Heart left ventricle (tissue), 16 donors: ENCODE data around the gene TAOK3. TPM values are rescaled to one million over a fixed set of nuclear protein-coding genes. Genes with fewer than 3 reads are reported as not detected.
A peak's percentile ranks its signal among the peaks of the same experiment; 100 is the strongest.

ENCODE experiments used
- ATAC-seq, 4 donors: fragments of 200-7000 bp; cut with Tn5 transposase; one replicate each; pipeline ENCODE4 v1.9.1; 2020 to 2022; ENCODE audit warnings: moderate library complexity in 4 of 4, mild to moderate bottlenecking in 3 of 4, moderate number of reproducible peaks in 1 of 4
- DNase-seq, 5 donors: peaks; one replicate each; pipeline ENCODE4 v3.0.0-alpha.2; 2020
- H3K27ac ChIP-seq, 12 donors: fragments of 200-600 bp; sonication (generic) in 4 of 12; one replicate each; pipeline versions ENCODE4 v1.5.0 to v1.8.0; 2016 to 2022; ENCODE audit warnings: mild to moderate bottlenecking in 2 of 12
- H3K27me3 ChIP-seq, 9 donors: fragments of 200-600 bp; sonication (generic) in 2 of 9; one replicate each; pipeline versions ENCODE4 v1.5.1 to v1.8.0; 2016 to 2022; ENCODE audit warnings: mild to moderate bottlenecking in 3 of 9
- H3K36me3 ChIP-seq, 9 donors: fragments of 200-600 bp; sonication (generic) in 2 of 9; one replicate each; pipeline versions ENCODE4 v1.5.0 to v1.8.0; 2018 to 2022; ENCODE audit warnings: mild to moderate bottlenecking in 2 of 9
- H3K4me1 ChIP-seq, 12 donors: fragments of 200-600 bp; sonication (generic) in 4 of 12; one replicate each; pipeline versions ENCODE4 v1.5.0 to v1.8.0; 2016 to 2022; ENCODE audit warnings: mild to moderate bottlenecking in 3 of 12
- H3K4me3 ChIP-seq, 12 donors: fragments of 200-600 bp; sonication (generic) in 4 of 12; one replicate each; pipeline versions ENCODE4 v1.5.0 to v1.8.0; 2017 to 2022; ENCODE audit warnings: mild to moderate bottlenecking in 9 of 12, moderate library complexity in 4 of 12
- H3K9me3 ChIP-seq, 12 donors: fragments of 200-600 bp; sonication (generic) in 4 of 12; one replicate each; pipeline versions ENCODE4 v1.5.0 to v1.8.0; 2016 to 2022; ENCODE audit warnings: mild to moderate bottlenecking in 1 of 12
- CTCF ChIP-seq, 12 donors: fragments of 200-600 bp; sonication (generic) in 4 of 12; IDR thresholded peaks; one replicate each; pipeline versions ENCODE4 v1.5.0 to v1.8.0; 2018 to 2022; ENCODE audit warnings: antibody characterized with exemption in 12 of 12, mild to moderate bottlenecking in 5 of 12
- POLR2A ChIP-seq, 2 donors: fragments of 450-650 bp; IDR thresholded peaks; one replicate each; pipeline ENCODE4 v1.6.1; 2017; ENCODE audit warnings: antibody characterized with exemption in 2 of 2, mild to moderate bottlenecking in 2 of 2, moderate library complexity in 2 of 2
- WGBS, 4 donors: extraction: QIAGEN DNeasy Blood & Tissue Kit in 2 of 4; methylation state at CpG; one replicate each; pipeline versions ENCODE4 v1.1.5 to v1.1.7; 2013 to 2018; 5-methylcytosine and 5-hydroxymethylcytosine counted together
- intact Hi-C, 10 donors: fragments of 100-400 bp; cut with DNase I; formaldehyde crosslinking; loops; one replicate each; pipeline versions ENCODE4 v1.11.1 to v1.14.2; 2022
- polyA plus RNA-seq, 2 donors: library from polyadenylated mRNA; stranded (reverse); fragments of 200-250 nt; gene quantifications; one replicate each; pipeline ENCODE4 v1.2.3, GENCODE V29; 2013
- total RNA-seq, 9 donors: library from RNA; depleted of rRNA in 2 of 9; stranded (reverse); fragments of >200 nt in 2 of 9; fragmentation: NEBNext Ultra II Directional in 3 of 9; extraction: Animal tissue kit (Norgen Biotek cat#: 25700) in 3 of 9; gene quantifications; one replicate each; pipeline versions ENCODE4 v1.1.0 to v1.2.4, GENCODE V29; 2016 to 2023
- donor health status: ischemic (EF 13 %, LVEDD 7.1; RV severe dilation, severe dysfunction).
- donor health status: healthy with polysubstance abuse.
- donor health status: DM: no; HTN: yes; CAD: no.
- donor health status: DM: no; HTN: no; CAD: no.
- donor health status: ischemic (EF 25% LVEDD 6.9; RV normal size, moderate dysfunction).
- donor health status: ischemic (EF 25% LVEDD 5.7; RV mildly dilated, moderate dysfunction).
- donor health status: healthy.
- donor health status: DM: yes; HTN: yes; CAD: no.
- donor health status: ischemic (EF 35%, LVEDD 5.7; RV mildly dilated, moderate dysfunction).
- donor health status: nonischemic (EF 11% LVEDD 7.7; RV severe dilation, severe dysfunction).
- donor health status: DM: yes; HTN: yes; CAD: no.
- donor health status: PGD.
- donor health status: ischemic (EF 29% LVEDD 5.4; RV normal size, mild dysfunction).
- donor health status: nonischemic (EF 23%, LVEDD 6.1; RV moderate dilation, normal function).

TAOK3 gene
- total and polyA plus RNA-seq, 11 donors: 11.8 to 26.6 (median 22.2) TPM

GRCh38 chr12:118334939-118335567, 37.7 kb downstream of the TAOK3 start:
- H3K36me3 ChIP-seq: no peaks in the 10 kb centered on the region
- intact Hi-C loops: no loop called here

GRCh38 chr12:118334241-118334640, 38.5 kb downstream of the TAOK3 start:
- H3K36me3 ChIP-seq: no peaks in the 10 kb centered on the region
- peaks cover 0 to 49% (median 8%) of the 10 kb centered on the region in 12 donors for H3K4me1 ChIP-seq
- H3K27me3 ChIP-seq: no peaks in the 10 kb centered on the region
- DNase-seq (no peak), ATAC-seq (no peak)
- no peak overlapping the region for H3K27ac ChIP-seq
- no peaks in the 10 kb centered on the region for H3K9me3 ChIP-seq
- TF ChIP-seq POLR2A (IDR thresholded peaks at IDR 0.05): no peak
- no peak for TF ChIP-seq CTCF (IDR thresholded peaks at IDR 0.05)
- intact Hi-C loops: no loop called here
- WGBS, 4 donors: 93 to 99% (median 97%) methylated on average over 3 of the region's 3 CpGs
- no peak overlapping the region for H3K4me3 ChIP-seq

More at GRCh38 chr12:118334939-118335567, 37.7 kb downstream of the TAOK3 start:
- TF ChIP-seq POLR2A (IDR thresholded peaks at IDR 0.05): no peak
- TF ChIP-seq CTCF (IDR thresholded peaks at IDR 0.05): no peak
- peaks cover 0 to 41% (median 3%) of the 10 kb centered on the region in 12 donors for H3K4me1 ChIP-seq
- no peak overlapping the region for H3K4me3 ChIP-seq
- WGBS, 4 donors: 94 to 98% (median 97%) methylated on average over 4 of the region's 4 CpGs
- DNase-seq (no peak), ATAC-seq (no peak)
- no peak overlapping the region for H3K27ac ChIP-seq
- no peaks in the 10 kb centered on the region for H3K27me3 ChIP-seq
- no peaks in the 10 kb centered on the region for H3K9me3 ChIP-seq

DNA sequence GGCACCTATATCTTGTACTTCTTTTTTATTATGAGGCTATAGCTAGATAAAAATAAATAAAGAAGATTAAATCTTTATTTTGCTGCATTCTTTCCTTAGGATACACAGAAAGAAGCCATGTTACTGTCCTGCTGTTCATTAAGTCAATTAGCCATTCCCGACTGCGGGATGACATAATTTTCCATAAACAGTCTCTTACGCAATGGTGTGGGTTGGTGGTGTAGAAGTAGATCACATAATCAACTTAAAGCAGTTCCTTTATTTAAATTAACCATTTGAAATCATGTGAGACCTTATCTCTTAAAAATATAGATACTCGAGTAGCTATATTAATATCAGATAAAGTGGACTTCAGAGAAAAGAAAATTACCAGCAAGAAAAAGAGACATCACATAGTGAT, 40.2 kb downstream of the TAOK3 start:
- no peaks in the 10 kb centered on the region for H3K36me3 ChIP-seq
- H3K9me3 ChIP-seq: no peaks in the 10 kb centered on the region
- TF ChIP-seq POLR2A (IDR thresholded peaks at IDR 0.05): no peak
- TF ChIP-seq CTCF (IDR thresholded peaks at IDR 0.05): no peak
- peaks cover 0 to 64% (median 13%) of the 10 kb centered on the region in 12 donors for H3K4me1 ChIP-seq
- WGBS, 4 donors: 82 to 88% (median 85%) methylated on average over 4 of the region's 4 CpGs
- DNase-seq (no peak), ATAC-seq (no peak)
- H3K4me3 ChIP-seq: no peak overlapping the region
- H3K27me3 ChIP-seq: no peaks in the 10 kb centered on the region
- intact Hi-C loops: no loop called here
- no peak overlapping the region for H3K27ac ChIP-seq

GRCh38 chr12:118330421-118331018, 42.2 kb downstream of the TAOK3 start:
- ATAC-seq: peak in 3 of 4 donors; percentile 39 to 68 (median 62)
- Histone ChIP-seq H3K4me3 (no peak overlapping the region), H3K4me1 (peaks cover 0 to 71% (median 13%) of the 10 kb centered on the region in 12 donors), H3K9me3 (no peaks in the 10 kb centered on the region), H3K36me3 (no peaks in the 10 kb centered on the region), H3K27ac (peak overlapping the region in 1 of 12 donors; percentile 61), H3K27me3 (no peaks in the 10 kb centered on the region)
- intact Hi-C loops: no loop called here
- TF ChIP-seq POLR2A (IDR thresholded peaks at IDR 0.05): no peak
- no peak for TF ChIP-seq CTCF (IDR thresholded peaks at IDR 0.05)
- no peak for DNase-seq
- WGBS, 4 donors: 37 to 47% (median 43%) methylated on average over 3 of the region's 3 CpGs
